ENCODE data around the gene DGKG. TPM values are rescaled to one million over a fixed set of nuclear protein-coding genes. Genes with fewer than 3 reads are reported as not detected.

The DGKG gene
- total RNA-seq, 2 donors from 2014 or later = 0.17 to 0.64 TPM

GRCh38 chr3:186178412-186178811 lies 183.6 kb downstream of the DGKG start:
- Histone ChIP-seq H3K27me3 (no peaks in the 10 kb centered on the region), H3K4me1 (no peaks in the 10 kb centered on the region), H3K9ac (ENCODE audit: low read depth in 2 of 2, low read length in 2 of 2) (no peak overlapping the region), H3K4me3 (no peak overlapping the region), H3K27ac (no peak overlapping the region), H3K36me3 (no peaks in the 10 kb centered on the region), H3K9me3 (no peaks in the 10 kb centered on the region)
- no peak for TF ChIP-seq CTCF (IDR thresholded peaks at IDR 0.05)
- intact Hi-C loops (cut with DNase I) = no loop called here
- no peak for DNase-seq

GRCh38 chr3:186176373-186176990 lies 185.6 kb downstream of the DGKG start:
- Histone ChIP-seq H3K4me3 (no peak overlapping the region), H3K9ac (ENCODE audit: low read depth in 2 of 2, low read length in 2 of 2) (no peak overlapping the region), H3K27me3 (no peaks in the 10 kb centered on the region), H3K9me3 (no peaks in the 10 kb centered on the region), H3K27ac (no peak overlapping the region), H3K4me1 (no peaks in the 10 kb centered on the region), H3K36me3 (no peaks in the 10 kb centered on the region)
- no peak for DNase-seq
- intact Hi-C loops (cut with DNase I) = no loop called here
- TF ChIP-seq CTCF (IDR thresholded peaks at IDR 0.05) = no peak

- DNase-seq = no peak
- no peaks in the 10 kb centered on the region for H3K9me3 ChIP-seq
- intact Hi-C loops (cut with DNase I) = no loop called here
Measured at GRCh38 chr3:186173224-186173815, 188.7 kb downstream of the DGKG start.

GRCh38 chr3:186172353-186172752 lies 189.7 kb downstream of the DGKG start:
- DNase-seq = no peak
- Histone ChIP-seq H3K4me1 (no peaks in the 10 kb centered on the region), H3K36me3 (no peaks in the 10 kb centered on the region), H3K9me3 (no peaks in the 10 kb centered on the region), H3K4me3 (no peak overlapping the region), H3K27me3 (no peaks in the 10 kb centered on the region), H3K9ac (ENCODE audit: low read depth in 2 of 2, low read length in 2 of 2) (no peak overlapping the region), H3K27ac (no peak overlapping the region)
- no peak for TF ChIP-seq CTCF (IDR thresholded peaks at IDR 0.05)
- intact Hi-C loops (cut with DNase I) = no loop called here

More at GRCh38 chr3:186173224-186173815, 188.7 kb downstream of the DGKG start:
- Histone ChIP-seq H3K36me3 (no peaks in the 10 kb centered on the region), H3K4me3 (no peak overlapping the region), H3K27me3 (no peaks in the 10 kb centered on the region), H3K4me1 (no peaks in the 10 kb centered on the region), H3K9ac (ENCODE audit: low read depth in 2 of 2, low read length in 2 of 2) (no peak overlapping the region), H3K27ac (no peak overlapping the region)
- TF ChIP-seq CTCF (IDR thresholded peaks at IDR 0.05) = no peak

- H3K4me1 ChIP-seq = no peaks in the 10 kb centered on the region
- H3K9me3 ChIP-seq = no peaks in the 10 kb centered on the region
- intact Hi-C loops (cut with DNase I) = no loop called here
- H3K4me3 ChIP-seq = no peak overlapping the region
- no peaks in the 10 kb centered on the region for H3K27me3 ChIP-seq
- H3K27ac ChIP-seq = no peak overlapping the region
- H3K36me3 ChIP-seq = no peaks in the 10 kb centered on the region
- DNase-seq = no peak
- no peak for TF ChIP-seq CTCF (IDR thresholded peaks at IDR 0.05)
- no peak overlapping the region for H3K9ac ChIP-seq (ENCODE audit: low read depth in 2 of 2, low read length in 2 of 2)
Measured at GRCh38 chr3:186171521-186171920, 190.5 kb downstream of the DGKG start.
